HL-60 (cell line): ENCODE results near the gene ZNF609.

Source experiments
- DNase-seq, 2 experiments: peaks; one replicate each; pipeline ENCODE4 v3.0.0-alpha.2; 2010 to 2020; ENCODE audit warnings: low read depth in 1 of 2, low spot score in 1 of 2
- H3K27ac ChIP-seq: fragments of 250-450 bp; sonication (Bioruptor Pico); replicated peaks from 2 replicates; pipeline ENCODE4 v1.5.1; 2020; ENCODE audit warnings: mild to moderate bottlenecking, moderate library complexity
- H3K27me3 ChIP-seq: fragments of 250-450 bp; sonication (Bioruptor Pico); 2 replicates; pipeline ENCODE4 v1.5.1; 2021; ENCODE audit warnings: mild to moderate bottlenecking, moderate library complexity; ENCODE audit not compliant: insufficient read depth, poor library complexity, severe bottlenecking
- H3K4me3 ChIP-seq: replicated peaks from 2 replicates; pipeline ENCODE4 v1.5.1; 2011; ENCODE audit warnings: mild to moderate bottlenecking, control low read depth, low read length; ENCODE audit not compliant: insufficient read depth
- GABPA ChIP-seq: IDR thresholded peaks from 2 replicates; pipeline ENCODE4 v1.6.1; 2012; ENCODE audit warnings: low read depth
- POLR2AphosphoS5 ChIP-seq: IDR thresholded peaks from 2 replicates; pipeline ENCODE4 v1.6.1; 2012; ENCODE audit warnings: low read depth
- REST ChIP-seq: IDR thresholded peaks from 2 replicates; pipeline ENCODE4 v1.6.1; 2012; ENCODE audit warnings: low read depth; ENCODE audit not compliant: insufficient replicate concordance
- SPI1 ChIP-seq: IDR thresholded peaks from 2 replicates; pipeline ENCODE4 v1.6.1; 2012; ENCODE audit warnings: low read depth, mild to moderate bottlenecking, borderline replicate concordance
- TF ChIP-seq, protein P1 (sequence below): IDR thresholded peaks from one replicate; pipeline ENCODE4 v1.5.1; 2011; ENCODE audit warnings: low read length, control low read depth, inconsistent platforms; ENCODE audit not compliant: insufficient read depth

Gene ZNF609

DNA sequence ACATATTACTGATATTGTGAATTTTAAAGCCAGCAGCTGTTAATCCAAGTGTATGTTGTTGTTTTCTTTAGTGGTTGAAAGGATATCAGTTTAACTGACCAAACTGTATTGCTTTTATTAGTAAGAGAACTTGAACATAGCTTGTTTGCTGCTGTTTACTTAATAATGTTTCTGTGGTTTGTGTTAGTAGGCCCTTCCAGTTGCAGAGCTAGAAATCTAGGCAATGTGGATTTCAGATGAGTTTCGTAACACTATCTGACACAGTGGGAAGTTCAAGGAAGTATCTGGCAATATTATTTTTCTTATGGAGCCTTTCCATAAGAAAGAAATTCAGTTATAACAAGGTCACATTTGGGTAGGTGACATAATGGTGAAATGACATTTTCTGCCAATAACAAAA, 18.5 kb downstream of the ZNF609 start:
- no peak for DNase-seq
- H3K27ac ChIP-seq, result peak overlapping the region; percentile 6; the same call in 1 of the 2 replicates

DNA sequence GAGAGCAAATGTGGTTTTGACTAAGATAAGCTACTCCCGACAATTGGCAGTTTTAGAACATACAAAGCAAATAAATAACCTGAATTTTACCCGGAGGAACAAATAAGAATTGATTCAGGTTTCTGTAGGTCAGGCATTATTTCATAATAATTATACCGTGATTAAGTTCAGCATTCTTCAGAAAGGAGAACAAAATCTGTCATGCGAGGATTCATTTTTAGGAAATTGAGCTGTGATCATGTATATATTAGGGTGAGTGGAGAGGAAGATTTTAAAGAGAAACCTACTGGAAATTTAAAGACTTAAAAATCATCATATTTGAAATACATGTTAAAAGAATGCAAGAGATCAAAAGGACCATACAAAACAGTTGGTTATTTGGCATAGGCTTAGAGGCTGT, 20.5 kb downstream of the ZNF609 start:
- no peaks in the 10 kb centered on the region for H3K27me3 ChIP-seq
- TF ChIP-seq POLR2AphosphoS5 (no peak), REST (no peak), SPI1 (no peak), GABPA (no peak)
- TF ChIP-seq, protein P1, sequence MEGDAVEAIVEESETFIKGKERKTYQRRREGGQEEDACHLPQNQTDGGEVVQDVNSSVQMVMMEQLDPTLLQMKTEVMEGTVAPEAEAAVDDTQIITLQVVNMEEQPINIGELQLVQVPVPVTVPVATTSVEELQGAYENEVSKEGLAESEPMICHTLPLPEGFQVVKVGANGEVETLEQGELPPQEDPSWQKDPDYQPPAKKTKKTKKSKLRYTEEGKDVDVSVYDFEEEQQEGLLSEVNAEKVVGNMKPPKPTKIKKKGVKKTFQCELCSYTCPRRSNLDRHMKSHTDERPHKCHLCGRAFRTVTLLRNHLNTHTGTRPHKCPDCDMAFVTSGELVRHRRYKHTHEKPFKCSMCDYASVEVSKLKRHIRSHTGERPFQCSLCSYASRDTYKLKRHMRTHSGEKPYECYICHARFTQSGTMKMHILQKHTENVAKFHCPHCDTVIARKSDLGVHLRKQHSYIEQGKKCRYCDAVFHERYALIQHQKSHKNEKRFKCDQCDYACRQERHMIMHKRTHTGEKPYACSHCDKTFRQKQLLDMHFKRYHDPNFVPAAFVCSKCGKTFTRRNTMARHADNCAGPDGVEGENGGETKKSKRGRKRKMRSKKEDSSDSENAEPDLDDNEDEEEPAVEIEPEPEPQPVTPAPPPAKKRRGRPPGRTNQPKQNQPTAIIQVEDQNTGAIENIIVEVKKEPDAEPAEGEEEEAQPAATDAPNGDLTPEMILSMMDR, result no peak
- DNase-seq, result no peak
- H3K27ac ChIP-seq, result no peak overlapping the region
- no peak overlapping the region for H3K4me3 ChIP-seq

More for the DNA sequence above, 18.5 kb downstream of the ZNF609 start:
- Histone ChIP-seq H3K4me3 (no peak overlapping the region), H3K27me3 (no peaks in the 10 kb centered on the region)
- TF ChIP-seq, protein P1, result no peak
- no peak for TF ChIP-seq POLR2AphosphoS5
- TF ChIP-seq REST, result no peak
- no peak for TF ChIP-seq GABPA
- TF ChIP-seq SPI1, result no peak

DNA sequence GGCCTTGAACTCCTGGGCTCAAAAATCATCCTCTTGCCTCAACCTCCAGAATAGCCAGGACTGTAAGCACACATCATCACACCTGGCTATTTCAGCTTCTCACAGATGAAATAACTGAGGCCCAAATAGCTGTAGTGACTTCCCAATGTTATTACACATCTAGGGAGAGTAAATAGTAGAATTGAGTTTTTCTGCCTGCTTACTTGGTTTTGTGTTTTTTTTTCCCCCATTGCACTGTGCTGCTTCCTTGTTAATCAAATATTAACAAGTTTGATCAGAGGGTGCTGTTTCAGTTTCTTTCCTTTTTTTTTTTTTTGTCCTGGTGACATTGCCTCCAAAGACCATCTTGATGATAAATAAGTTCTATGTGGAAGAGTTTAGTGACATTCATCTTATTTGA, 23.4 kb downstream of the ZNF609 start:
- Histone ChIP-seq H3K27ac (no peak overlapping the region), H3K27me3 (no peaks in the 10 kb centered on the region), H3K4me3 (no peak overlapping the region)
- TF ChIP-seq REST, result no peak
- TF ChIP-seq, protein P1, result no peak
- DNase-seq, result no peak
